ENCODE measurements around the gene SPOPL. TPM values are rescaled to one million over a fixed set of nuclear protein-coding genes. Genes with fewer than 3 reads are reported as not detected.

SPOPL gene
- total and polyA plus RNA-seq, 10 of the 15 experiments (the other 5 are each of a cell fraction or from before 2014, with no cell fraction given), result 4.0 to 25.0 (median 11.5) TPM

GRCh38 chr2:138596403-138596802 lies 94.8 kb downstream of the SPOPL start:
- Histone ChIP-seq H3K79me2 (ENCODE audit: control insufficient read depth, insufficient read depth, low read length) (no peaks in the 10 kb centered on the region), H3K4me2 (ENCODE audit: control insufficient read depth, insufficient read depth) (no peak overlapping the region), H3K4me1 (ENCODE audit: control insufficient read depth, insufficient read depth, low read length) (no peaks in the 10 kb centered on the region), H3K36me3 (ENCODE audit: control insufficient read depth in 2 of 2, insufficient read depth in 2 of 2, low read length in 1 of 2) (no peaks in the 10 kb centered on the region), H3K27me3 (replicated peaks in 1 of 2; ENCODE audit: control insufficient read depth in 2 of 2, insufficient read depth in 2 of 2, low read length in 1 of 2) (no peaks in the 10 kb centered on the region), H2AFZ (ENCODE audit: control insufficient read depth, low read depth, low read length) (no peak overlapping the region), H3K27ac (ENCODE audit: control insufficient read depth, insufficient read depth) (no peak overlapping the region), H3K9ac (ENCODE audit: control insufficient read depth, insufficient read depth, low read length) (no peak overlapping the region), H4K20me1 (ENCODE audit: control insufficient read depth, insufficient read depth) (no peaks in the 10 kb centered on the region), H3K4me3 (no peak overlapping the region), H3K9me3 (replicated peaks; ENCODE audit: control insufficient read depth, insufficient read depth, low read length) (no peaks in the 10 kb centered on the region)
- TF ChIP-seq ZNF687 (IDR thresholded peaks at IDR 0.05) (no peak), CTCF (IDR thresholded peaks at IDR 0.05 in 2 of 3, conservative IDR thresholded peaks at IDR 0.05 in 1 of 3; ENCODE audit: control insufficient read depth in 2 of 3, extremely low read depth in 1 of 3, insufficient read depth in 1 of 3, low read depth in 3 of 3, low read length in 3 of 3) (no peak), CHD1 (IDR thresholded peaks at IDR 0.05; ENCODE audit: low read depth, low read length) (no peak), E2F8 (IDR thresholded peaks at IDR 0.05; ENCODE audit: low read depth, partially characterized antibody) (no peak)
- SMC1A ChIA-PET (ENCODE audit: uncharacterized antibody, unreplicated experiment), result interaction anchor here (0.7 to 1.5 kb wide), 2 partner anchors 9 to 248 kb away, joined by 3 to 4 read pairs; no protein-coding TSS in a partner anchor
- FAIRE-seq, result no peak
- WGBS (ENCODE audit: insufficient coverage, insufficient replicate concordance, low lambda C conversion rate, missing lambda C conversion rate), result 100% methylated on average over 3 of the region's 3 CpGs
- no TSS peak for BruUV-seq (replicated peaks)
- RAD21 ChIA-PET (ENCODE audit: unreplicated experiment), result no interaction called here
- DNase-seq (ENCODE audit: low read depth, low spot score), result no peak
- no peak for ATAC-seq
- CTCF ChIA-PET, result no interaction called here
- in situ Hi-C loops (cut with MboI), result no loop called here
- POLR2A ChIA-PET, result no interaction called here
- intact Hi-C loops (cut with micrococcal nuclease; ENCODE audit: unreplicated experiment), result no loop called here
